CD4-positive, alpha-beta T cell treated with Interleukin-17A for 1 hour (primary cell): Measurements from ENCODE around the gene RBM15B.
"Not testable (repeated sequence)": the region's sequence is repeated elsewhere in the genome, so short reads cannot be mapped to it uniquely, and the experiment has no call there.

Experiments
- DNase-seq: peaks from one replicate; pipeline ENCODE4 v3.0.0-alpha.2; 2020

The RBM15B gene, protein sequence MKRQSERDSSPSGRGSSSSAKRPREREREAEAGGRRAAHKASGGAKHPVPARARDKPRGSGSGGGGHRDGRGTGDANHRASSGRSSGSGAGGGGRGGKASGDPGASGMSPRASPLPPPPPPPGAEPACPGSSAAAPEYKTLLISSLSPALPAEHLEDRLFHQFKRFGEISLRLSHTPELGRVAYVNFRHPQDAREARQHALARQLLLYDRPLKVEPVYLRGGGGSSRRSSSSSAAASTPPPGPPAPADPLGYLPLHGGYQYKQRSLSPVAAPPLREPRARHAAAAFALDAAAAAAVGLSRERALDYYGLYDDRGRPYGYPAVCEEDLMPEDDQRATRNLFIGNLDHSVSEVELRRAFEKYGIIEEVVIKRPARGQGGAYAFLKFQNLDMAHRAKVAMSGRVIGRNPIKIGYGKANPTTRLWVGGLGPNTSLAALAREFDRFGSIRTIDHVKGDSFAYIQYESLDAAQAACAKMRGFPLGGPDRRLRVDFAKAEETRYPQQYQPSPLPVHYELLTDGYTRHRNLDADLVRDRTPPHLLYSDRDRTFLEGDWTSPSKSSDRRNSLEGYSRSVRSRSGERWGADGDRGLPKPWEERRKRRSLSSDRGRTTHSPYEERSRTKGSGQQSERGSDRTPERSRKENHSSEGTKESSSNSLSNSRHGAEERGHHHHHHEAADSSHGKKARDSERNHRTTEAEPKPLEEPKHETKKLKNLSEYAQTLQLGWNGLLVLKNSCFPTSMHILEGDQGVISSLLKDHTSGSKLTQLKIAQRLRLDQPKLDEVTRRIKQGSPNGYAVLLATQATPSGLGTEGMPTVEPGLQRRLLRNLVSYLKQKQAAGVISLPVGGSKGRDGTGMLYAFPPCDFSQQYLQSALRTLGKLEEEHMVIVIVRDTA

DNA sequence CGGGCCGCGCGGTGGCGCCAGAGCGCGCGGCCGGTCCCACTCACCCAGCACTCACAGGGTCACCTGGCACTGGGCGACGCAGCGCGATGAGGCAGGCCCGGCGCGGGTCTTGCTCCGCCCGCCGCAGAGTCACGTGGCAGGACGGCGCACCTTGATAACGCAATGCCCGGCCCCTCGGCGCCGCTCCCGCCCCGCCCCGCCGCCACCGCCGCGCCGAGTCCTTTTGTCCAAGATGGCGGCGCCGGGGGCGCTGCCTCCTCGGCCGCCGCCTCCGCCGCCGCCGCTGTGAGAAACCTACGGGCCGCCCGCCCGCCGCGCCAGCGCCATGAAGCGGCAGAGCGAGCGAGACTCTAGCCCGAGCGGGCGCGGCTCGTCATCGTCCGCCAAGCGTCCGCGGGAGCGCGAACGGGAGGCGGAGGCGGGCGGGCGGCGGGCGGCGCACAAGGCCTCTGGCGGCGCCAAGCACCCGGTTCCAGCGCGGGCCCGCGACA, at the start of gene RBM15B:
TSS of gene RBM15B (plus strand) at position 211 of the 491 bp plus-strand sequence. CDS start at position 326, 115 bp downstream.
- peak; percentile 98 for DNase-seq

DNA sequence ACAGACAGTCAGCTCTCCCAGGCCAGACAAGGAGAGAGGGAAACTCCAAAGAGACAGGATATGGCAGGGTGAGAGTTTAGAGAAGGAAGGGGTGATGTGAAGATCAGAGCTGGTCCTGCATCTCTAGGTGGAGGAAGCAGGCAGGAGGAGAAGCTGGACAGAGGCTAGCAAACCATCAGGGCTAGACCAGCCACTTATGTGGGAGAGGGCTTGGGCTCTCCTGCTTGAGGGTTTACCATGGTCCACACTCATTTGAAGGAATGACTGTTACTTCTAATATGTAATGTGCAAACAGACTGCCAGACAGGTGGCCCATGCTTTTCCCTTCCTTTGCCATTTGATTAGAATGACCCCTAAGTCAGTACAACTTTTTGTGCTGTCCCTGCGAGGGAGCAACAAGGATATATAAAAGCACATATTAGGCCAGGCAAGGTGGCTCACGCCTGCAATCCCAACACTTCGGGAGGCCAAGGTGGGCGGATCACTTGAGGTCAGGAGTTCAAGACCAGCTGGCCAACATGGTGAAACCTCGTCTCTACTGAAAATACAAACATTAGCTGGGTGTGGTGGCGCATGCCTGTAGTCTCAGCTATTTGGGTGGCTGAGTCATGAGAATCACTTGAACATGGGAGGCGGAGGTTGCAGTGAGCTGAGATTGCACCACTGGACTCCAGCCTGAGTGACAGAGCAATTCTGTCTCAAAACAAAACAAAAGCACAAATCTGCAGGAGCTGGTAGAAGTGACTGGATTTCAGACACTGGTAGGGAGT, 47.0 kb upstream of the RBM15B start:
- DNase-seq, result no peak

DNA sequence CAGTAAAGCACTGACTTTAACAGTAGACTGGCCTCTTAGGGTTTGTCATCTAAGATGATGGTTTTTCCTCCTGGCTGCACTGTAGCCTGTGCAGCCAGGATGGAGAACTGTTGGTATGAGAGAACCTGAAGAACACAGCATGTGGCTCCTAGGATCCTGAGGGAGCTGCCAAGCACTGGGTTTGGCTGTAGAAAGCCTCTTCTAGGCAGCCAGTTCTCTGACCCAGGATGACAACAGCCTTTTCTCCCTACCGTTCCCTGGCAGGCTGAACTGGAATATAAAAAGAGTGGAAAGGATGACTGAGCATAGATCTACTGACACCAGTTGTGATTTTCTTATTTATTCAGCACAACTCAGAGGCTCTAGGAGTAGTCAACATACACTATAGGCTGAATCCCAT, 40.3 kb upstream of the RBM15B start:
- DNase-seq, result no peak

DNA sequence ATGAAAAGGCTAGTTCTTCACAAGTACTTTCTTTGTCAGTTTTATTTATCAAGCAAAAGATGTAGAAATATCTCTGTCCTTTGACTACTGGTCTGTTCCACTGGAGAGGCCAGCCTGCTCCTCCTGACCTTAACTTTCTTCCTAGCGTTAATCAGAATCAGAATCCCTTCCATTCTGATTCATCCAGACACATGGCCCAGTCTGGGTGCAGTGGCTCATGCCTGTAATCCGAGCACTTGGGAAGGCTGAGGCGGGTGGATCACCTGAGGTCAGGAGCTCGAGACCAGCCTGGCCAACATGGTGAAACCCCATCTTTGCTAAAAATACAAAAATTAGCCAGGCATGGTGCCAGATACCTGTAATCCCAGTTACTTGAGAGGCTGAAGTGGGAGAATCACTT, 38.0 kb upstream of the RBM15B start:
- DNase-seq, result no peak

DNA sequence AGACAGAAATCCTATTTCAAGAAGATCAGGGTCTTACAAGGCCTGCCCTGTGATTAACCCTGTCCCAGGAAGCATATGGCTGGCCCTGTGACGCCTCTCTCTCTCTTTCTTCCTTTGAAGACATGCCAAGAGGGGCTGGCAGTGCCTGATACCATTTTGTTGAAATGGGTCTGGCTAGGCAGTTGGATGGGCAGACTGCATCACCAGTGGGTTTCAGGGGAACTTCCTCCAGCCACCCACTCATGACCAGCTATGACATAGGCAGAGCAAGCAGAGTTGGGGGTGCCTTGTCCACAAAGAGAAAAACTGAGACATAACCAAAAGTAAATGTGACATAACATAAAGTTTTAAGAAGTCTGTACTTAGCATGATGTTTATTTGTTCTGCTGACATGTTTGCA, 37.4 kb upstream of the RBM15B start:
- no peak for DNase-seq

DNA sequence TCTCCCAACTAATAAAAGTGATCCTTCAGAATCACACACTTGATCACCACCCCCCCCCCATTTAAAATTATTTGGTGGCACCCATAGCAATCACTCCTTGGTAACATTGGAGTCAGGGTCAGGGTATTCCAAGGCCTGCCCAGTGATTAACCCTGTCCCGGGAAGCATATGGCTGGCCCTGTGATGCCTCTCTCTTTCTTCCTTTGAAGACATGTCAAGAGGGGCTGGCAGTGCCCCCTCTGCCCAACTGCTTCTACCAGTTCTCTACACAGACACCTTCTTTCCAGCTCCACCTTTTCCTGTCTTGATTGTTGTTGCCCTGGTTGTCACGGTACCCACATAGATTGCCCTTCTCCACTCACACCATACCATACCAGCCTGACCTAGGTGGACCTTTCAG, 36.9 kb upstream of the RBM15B start:
- DNase-seq, result no peak

DNA sequence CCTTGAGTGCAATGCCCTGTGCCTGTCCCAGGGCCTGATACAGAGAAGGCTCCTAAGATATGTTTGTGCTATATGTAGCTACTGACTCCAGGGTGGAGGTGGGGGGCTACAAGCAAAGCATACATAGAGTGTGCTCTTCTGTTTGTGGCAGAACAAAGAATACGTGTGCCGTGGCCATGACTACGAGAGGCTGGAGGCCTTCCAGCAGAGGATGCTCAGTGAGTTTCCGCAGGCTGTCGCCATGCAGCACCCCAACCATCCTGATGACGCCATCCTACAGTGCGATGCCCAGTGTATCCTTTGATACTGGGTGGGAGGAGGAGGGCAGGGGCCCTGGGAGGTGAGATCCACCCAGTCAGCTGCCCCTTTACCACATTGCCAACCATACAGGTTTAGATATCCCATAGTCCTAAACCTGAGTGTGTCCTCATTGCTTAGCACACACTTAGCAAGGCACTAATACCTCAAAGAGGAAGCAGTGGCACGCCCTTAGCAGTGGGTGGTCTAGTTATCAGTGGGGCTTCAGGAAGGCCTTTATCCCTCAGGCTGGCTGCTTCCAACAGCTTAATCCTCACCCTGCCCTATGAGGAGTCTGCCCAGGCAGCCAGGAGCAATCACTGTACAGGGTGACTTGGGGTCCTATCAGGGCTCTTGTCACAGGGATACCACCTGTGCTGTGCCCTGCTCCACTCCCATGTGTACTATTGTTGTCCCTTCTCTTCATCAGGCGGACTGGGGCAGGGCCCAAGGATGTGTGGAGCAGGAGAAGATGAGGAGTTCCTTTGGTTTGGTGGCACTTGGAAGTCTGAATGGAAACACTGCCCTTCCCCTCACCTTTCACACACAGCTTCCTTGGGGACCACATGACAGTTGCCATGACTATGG, 36.1 kb upstream of the RBM15B start:
- DNase-seq, result no peak

DNA sequence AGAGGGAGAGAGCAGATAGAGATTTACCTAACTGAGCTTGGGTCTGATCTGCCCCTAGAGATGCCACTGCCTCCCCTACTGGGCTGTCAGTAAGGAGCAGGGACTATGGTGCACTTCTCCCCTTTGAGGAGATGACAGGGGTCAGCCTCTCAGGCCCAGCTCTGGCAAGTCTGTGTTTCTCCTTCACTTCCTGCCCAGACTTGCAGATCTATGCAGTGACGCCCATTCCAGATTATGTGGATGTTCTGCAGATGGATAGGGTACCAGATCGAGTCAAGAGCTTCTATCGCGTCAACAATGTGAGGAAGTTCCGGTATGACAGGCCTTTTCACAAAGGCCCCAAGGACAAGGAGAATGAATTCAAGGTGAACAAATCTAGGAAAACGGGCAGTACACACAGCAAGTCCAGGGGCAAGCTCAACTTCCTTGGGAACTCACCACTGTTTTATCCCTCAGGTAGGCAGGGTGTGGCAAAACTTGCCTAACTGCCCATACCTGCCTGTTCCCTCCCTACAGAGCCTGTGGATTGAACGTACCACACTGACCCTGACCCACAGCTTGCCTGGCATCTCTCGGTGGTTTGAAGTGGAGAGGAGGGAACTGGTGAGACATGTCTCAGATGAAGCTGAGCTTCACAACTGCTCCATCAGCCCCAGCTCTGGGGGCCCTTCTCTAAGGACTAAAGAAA, 35.0 kb upstream of the RBM15B start:
- DNase-seq, result no peak

DNA sequence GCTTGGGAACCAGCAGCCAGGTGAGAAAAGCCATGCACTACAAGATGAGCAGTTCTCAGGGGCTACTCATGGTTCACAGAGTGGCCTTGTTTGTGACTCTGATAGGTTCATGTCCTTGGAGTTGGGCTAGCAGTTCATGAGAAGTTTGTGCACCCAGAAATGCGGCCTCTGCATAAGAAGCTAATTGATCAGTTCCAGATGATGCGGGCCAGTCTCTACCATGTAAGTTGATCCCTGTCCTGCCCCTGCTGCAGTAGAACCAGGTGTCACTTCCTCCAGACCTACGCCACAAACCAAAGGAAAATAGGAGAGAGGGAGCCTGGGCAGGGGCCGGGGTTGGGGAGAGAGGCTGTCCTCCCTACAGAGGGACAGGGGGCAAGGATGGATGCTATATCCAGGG, 33.2 kb upstream of the RBM15B start:
- no peak for DNase-seq

DNA sequence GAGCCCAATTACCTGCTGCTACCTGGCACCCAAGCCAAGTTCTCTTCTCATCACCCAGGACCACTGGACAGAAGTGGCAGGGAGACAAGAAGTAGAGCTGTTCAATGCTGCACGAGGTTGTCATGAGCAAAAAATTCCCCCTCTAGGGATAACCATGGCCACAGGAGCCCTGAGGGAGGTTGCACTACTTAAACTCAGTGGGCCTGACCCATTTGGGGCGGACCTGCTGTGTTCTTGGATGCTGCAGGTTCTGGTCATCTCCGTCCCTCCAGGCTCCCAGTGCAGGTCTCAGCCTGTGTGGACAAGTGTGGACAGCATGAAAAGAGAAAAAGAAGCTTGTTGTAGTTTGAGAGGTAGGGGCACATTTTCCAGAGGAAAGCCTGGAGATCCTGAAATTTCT, 32.1 kb upstream of the RBM15B start:
- DNase-seq, result no peak

DNA sequence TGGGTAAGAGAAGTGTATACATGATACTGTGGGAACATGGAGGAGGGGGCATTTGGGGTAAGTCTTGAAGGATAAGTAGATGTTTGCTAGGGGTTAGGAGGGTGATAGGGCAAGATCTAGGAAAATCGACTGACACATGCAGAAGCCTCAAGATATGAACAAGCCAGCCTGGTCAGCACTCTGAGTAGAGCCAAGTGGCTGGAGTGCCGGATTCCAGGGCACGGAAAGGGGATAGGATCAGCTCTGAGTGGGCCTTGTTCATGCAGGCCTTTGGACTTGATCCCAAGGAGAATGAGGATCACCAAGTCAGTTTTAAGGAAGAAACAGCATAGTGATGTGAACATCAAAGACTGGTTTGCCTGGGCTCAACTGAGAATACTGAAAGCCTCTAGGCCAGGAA, 30.3 kb upstream of the RBM15B start:
- DNase-seq, result no peak

DNA sequence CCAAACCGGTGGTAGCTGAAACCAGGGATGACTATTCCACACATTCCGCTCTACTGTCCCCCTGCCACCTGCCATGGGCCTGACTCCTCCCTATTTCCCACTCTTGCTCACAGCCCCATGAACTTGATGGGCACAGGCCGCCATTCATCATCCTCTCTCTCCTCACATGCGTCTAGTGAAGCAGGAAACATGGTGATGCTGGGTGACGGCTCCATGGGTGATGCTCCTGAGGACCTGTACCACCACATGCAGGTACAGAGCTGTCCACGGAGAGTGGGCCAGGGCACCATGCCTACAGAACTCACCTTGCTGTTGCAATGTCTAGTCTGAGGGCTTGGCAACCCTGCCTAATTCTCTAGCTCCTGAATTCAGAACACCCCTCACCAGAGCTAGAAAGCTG, 29.3 kb upstream of the RBM15B start:
- DNase-seq, result no peak

DNA sequence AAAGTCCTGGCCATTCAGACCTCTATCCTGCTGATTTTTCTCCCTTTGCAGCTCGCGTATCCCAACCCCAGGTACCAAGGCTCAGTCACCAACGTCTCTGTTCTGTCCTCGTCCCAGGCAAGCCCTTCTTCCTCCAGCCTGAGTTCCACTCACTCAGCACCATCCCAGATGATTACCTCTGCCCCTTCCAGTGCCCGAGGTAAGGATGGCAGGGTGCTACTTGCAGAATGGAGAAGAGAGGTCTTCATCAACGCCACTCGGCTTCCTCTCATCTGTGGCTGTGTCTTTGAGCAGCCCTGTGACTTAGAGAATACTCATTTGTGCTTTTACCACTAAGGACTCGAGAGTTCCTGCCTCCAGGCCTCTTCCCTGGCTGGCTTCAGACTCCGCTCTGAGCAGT, 28.6 kb upstream of the RBM15B start:
- DNase-seq, result no peak

DNA sequence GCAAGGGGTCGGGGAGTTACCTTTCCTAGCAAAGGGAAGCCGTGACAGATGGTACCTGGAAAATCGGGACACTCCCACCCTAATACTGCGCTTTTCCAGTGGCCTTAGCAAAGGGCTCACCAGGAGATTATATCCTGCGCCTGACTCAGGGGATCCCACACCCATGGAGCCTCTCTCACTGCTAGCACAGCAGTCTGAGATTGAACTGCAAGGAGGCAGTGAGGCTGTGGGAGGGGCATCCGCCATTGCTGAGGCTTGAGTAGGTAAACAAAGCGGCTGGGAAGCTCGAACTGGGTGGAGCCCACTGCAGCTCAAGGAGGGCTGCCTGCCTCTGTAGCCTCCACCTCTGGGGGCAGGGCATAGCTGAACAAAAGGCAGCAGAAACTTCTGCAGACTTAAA, 22.8 kb upstream of the RBM15B start:
- DNase-seq, result not testable (repeated sequence)

DNA sequence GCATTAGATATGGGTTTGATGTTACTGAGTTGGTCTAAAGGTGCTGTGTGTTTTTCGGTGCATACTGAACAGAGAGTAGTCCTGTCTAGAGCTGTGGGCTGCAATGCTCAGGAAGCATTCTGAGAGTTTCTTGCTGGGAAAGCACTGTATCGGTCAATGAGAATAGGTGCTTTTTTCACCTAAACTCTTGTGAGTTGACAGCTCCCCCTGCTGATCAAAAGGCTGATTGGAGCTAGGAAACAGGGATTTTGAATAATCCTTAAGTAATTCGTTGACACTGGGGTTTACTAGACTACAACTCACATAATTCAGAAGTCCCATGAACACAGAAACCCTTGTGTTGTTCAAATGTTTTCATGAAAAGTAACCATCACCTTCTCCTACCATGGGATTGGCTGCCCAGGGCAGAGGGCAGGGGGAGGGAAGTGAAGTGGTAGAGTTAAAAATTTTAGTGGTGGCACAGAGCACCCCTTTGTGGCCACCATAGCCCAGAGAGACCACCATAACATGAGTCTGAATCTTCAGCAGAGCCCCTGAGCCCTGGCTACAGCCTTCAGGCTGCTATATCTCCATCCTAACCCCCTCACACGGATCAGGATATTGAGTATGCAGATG, 19.0 kb upstream of the RBM15B start:
- peak; percentile 76 for DNase-seq

DNA sequence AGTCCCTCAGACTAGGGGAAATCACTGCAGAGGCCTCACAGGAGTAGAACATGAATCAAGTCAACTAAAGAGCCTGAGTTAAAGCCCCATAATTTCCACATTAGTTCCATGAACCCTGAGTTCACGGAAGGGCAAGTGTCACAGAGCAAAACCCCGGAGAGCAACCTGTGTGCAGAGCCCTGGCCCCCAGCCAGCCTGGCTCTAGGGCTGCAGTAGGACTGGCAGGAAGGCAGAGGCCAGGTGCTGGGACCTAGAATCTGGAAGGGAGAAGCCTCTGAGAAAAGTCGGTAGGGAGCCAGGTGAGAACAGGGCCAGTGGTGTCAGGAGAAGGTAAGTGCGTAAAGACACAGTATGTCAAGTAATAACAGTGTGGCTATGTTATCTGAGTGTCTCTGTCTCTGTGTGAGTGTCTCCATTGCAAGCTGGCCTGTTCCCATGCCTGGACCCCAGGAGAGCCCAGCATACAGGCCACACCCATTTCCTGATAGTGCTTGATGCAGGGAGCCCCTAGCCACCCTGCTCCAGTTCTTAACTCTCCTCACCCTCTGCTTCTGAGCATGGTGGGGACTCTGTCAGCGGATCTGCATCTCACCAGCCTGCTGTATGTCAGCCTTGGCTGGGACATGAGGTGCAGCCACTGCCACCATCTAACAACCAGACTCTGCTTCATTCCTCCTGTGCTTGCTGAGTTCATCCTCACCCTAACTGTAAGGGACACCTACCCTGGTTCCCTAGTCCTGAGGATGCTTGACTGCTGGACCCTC, 17.2 kb upstream of the RBM15B start:
- DNase-seq, result no peak

DNA sequence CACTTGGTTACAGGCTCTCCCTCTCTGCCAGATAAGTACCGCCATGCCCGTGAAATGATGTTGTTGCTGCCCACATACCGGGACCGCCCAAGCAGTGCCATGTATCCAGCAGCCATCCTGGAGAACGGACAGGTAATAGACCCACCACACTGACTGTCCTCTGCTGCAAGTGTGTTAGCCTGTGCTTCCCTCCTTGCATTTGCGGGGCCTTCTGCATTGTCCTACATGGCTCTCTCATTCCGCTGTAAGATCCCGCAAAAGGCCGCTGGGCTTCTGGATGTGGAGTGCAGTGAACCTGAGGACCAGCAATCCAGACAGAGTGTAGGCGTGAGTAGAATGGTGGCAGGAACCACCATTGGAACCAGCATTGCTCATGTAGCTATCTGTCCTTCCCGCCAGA, 16.6 kb upstream of the RBM15B start:
- DNase-seq, result no peak

DNA sequence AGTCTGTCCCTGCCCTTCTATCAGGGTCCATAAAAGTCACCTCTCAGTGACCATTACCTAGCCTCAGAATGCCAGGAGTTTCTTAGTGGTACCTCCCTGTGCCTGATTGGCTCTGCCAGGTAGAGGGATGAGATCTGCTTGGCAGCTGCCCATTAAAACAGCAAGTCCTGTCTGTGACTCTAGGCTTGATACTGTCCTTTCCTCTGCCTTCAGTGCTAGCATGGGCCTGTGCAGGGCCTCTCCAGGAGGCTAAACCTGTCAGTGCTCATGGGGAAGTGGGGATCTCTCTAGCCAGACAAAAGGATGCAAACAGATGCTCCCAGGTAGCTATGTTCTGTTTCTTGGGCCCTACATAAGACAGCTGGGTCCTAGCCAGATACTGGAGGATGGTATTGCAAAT, 15.9 kb upstream of the RBM15B start:
- DNase-seq, result no peak

DNA sequence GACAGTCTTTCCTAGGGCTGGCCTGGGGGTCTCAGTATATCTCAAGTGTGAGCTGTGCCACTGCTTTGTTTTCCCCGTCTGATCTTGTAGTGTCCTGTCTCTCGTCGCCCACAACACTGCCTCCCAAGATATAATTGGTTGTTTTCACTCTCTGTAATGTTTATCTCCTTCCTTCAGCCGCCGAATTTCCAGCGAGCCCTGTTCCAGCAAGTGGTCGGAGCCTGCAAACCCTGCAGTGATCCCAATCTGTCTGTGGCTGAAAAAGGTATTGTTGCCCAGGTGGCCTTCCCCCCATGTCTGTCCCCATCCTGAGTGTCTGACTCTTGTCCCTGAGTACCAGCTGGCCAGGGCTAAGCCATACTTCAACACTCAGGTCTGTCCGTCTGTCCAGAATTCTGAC, 15.5 kb upstream of the RBM15B start:
- no peak for DNase-seq

DNA sequence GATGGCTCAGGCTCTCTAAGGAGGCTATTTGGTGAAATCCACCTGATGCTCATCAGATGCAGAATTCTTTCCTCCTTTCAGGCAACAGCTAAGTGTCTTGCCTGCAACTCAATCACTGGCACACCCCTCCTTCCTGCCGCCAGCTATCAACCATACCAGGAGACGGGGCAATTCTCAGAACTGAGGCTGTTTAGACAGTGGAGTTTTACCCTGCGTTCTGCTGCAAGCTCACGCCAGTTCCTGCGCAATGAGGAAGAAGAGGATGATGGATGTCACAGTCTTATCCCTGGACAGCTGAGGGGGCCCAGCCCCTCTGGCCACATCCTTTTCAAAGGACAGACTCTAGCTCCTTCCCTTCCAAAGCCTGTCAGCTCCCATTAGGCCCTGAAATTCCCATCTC, 13.0 kb upstream of the RBM15B start:
- DNase-seq, result no peak
